ENCODE measurements around the gene NUPR1. TPM values are rescaled to one million over a fixed set of nuclear protein-coding genes. Genes with fewer than 3 reads are reported as not detected.

The NUPR1 gene
- total RNA-seq, 1 experiment from 2014 or later = 16.6 TPM

GRCh38 chr16:28574925-28575324 is 36.2 kb upstream of the NUPR1 start:
- Histone ChIP-seq H3K4me1 (no peaks in the 10 kb centered on the region), H3K27me3 (replicated peaks; ENCODE audit: control insufficient read depth, insufficient read depth, low read length) (no peaks in the 10 kb centered on the region), H3K36me3 (ENCODE audit: control insufficient read depth, insufficient read depth, low read length) (no peaks in the 10 kb centered on the region), H3K4me3 (ENCODE audit: low read depth, low read length) (no peak overlapping the region), H3K9me3 (no peaks in the 10 kb centered on the region)
- CTCF ChIA-PET = no interaction called here
- no peak for DNase-seq
- no peak for TF ChIP-seq CTCF (IDR thresholded peaks at IDR 0.05; ENCODE audit: insufficient read depth in 1 of 2, low read depth in 1 of 2, low read length in 1 of 2, severe bottlenecking in 1 of 2, unreplicated experiment in 1 of 2)
- POLR2A ChIA-PET = no interaction called here
- BruUV-seq (replicated peaks) = no TSS peak
- no peak overlapping the region for H3K27ac Mint-ChIP-seq (ENCODE audit: unreplicated experiment)
- no peaks in the 10 kb centered on the region for H3K36me3 Mint-ChIP-seq (ENCODE audit: insufficient read depth, unreplicated experiment)
- intact Hi-C loops (cut with micrococcal nuclease; ENCODE audit: unreplicated experiment) = no loop called here
- no peak overlapping the region for H3K4me3 Mint-ChIP-seq (ENCODE audit: unreplicated experiment)
- H3K9me3 Mint-ChIP-seq (ENCODE audit: unreplicated experiment) = no peaks in the 10 kb centered on the region
- no peaks in the 10 kb centered on the region for H3K27me3 Mint-ChIP-seq (ENCODE audit: insufficient read depth, unreplicated experiment)
- H3K4me1 Mint-ChIP-seq (ENCODE audit: low read depth, unreplicated experiment) = no peaks in the 10 kb centered on the region

GRCh38 chr16:28573738-28574718 is 35.3 kb upstream of the NUPR1 start:
- H3K36me3 ChIP-seq (ENCODE audit: control insufficient read depth, insufficient read depth, low read length) = no peaks in the 10 kb centered on the region
- H3K27me3 ChIP-seq (replicated peaks; ENCODE audit: control insufficient read depth, insufficient read depth, low read length) = no peaks in the 10 kb centered on the region
- no TSS peak for BruUV-seq (replicated peaks)
- H3K9me3 Mint-ChIP-seq (ENCODE audit: unreplicated experiment) = no peaks in the 10 kb centered on the region
- DNase-seq = no peak
- CTCF ChIA-PET = interaction anchor here (0.5 to 0.6 kb wide), 2 partner anchors 44 to 84 kb away, joined by 5 to 6 read pairs; no protein-coding TSS in a partner anchor
- intact Hi-C loops (cut with micrococcal nuclease; ENCODE audit: unreplicated experiment) = no loop called here
- POLR2A ChIA-PET = no interaction called here
- no peak overlapping the region for H3K4me3 ChIP-seq (ENCODE audit: low read depth, low read length)
- H3K27me3 Mint-ChIP-seq (ENCODE audit: insufficient read depth, unreplicated experiment) = no peaks in the 10 kb centered on the region
- no peaks in the 10 kb centered on the region for H3K36me3 Mint-ChIP-seq (ENCODE audit: insufficient read depth, unreplicated experiment)
- no peak overlapping the region for H3K27ac Mint-ChIP-seq (ENCODE audit: unreplicated experiment)
- no peaks in the 10 kb centered on the region for H3K9me3 ChIP-seq
- no peaks in the 10 kb centered on the region for H3K4me1 Mint-ChIP-seq (ENCODE audit: low read depth, unreplicated experiment)
- no peak overlapping the region for H3K4me3 Mint-ChIP-seq (ENCODE audit: unreplicated experiment)
- no peaks in the 10 kb centered on the region for H3K4me1 ChIP-seq
- TF ChIP-seq CTCF (IDR thresholded peaks at IDR 0.05; ENCODE audit: insufficient read depth in 1 of 2, low read depth in 1 of 2, low read length in 1 of 2, severe bottlenecking in 1 of 2, unreplicated experiment in 1 of 2) = no peak

GRCh38 chr16:28572696-28573510 is 34.1 kb upstream of the NUPR1 start:
- Mint-ChIP-seq H3K27ac (ENCODE audit: unreplicated experiment) (no peak overlapping the region), H3K4me1 (ENCODE audit: low read depth, unreplicated experiment) (no peaks in the 10 kb centered on the region), H3K4me3 (ENCODE audit: unreplicated experiment) (no peak overlapping the region), H3K27me3 (ENCODE audit: insufficient read depth, unreplicated experiment) (no peaks in the 10 kb centered on the region), H3K36me3 (ENCODE audit: insufficient read depth, unreplicated experiment) (no peaks in the 10 kb centered on the region), H3K9me3 (ENCODE audit: unreplicated experiment) (peaks cover under 1% of the 10 kb centered on the region)
- Histone ChIP-seq H3K4me1 (no peaks in the 10 kb centered on the region), H3K4me3 (ENCODE audit: low read depth, low read length) (no peak overlapping the region), H3K27me3 (replicated peaks; ENCODE audit: control insufficient read depth, insufficient read depth, low read length) (no peaks in the 10 kb centered on the region), H3K9me3 (no peaks in the 10 kb centered on the region), H3K36me3 (ENCODE audit: control insufficient read depth, insufficient read depth, low read length) (no peaks in the 10 kb centered on the region)
- POLR2A ChIA-PET = no interaction called here
- intact Hi-C loops (cut with micrococcal nuclease; ENCODE audit: unreplicated experiment) = no loop called here
- no TSS peak for BruUV-seq (replicated peaks)
- no peak for TF ChIP-seq CTCF (IDR thresholded peaks at IDR 0.05; ENCODE audit: insufficient read depth in 1 of 2, low read depth in 1 of 2, low read length in 1 of 2, severe bottlenecking in 1 of 2, unreplicated experiment in 1 of 2)
- CTCF ChIA-PET = interaction anchor here (0.5 to 0.6 kb wide), 3 partner anchors 45 to 262 kb away, joined by 3 to 6 read pairs (median 5); no protein-coding TSS in a partner anchor
- no peak for DNase-seq
